HepG2 (cell line): ENCODE data around the gene CAVIN1. TPM values are rescaled to one million over a fixed set of nuclear protein-coding genes. Genes with fewer than 3 reads are reported as not detected.

Source experiments
- ARNTL ChIP-seq: sonication (generic); formaldehyde crosslinking; IDR thresholded peaks from 2 replicates; pipeline ENCODE4 v1.4.0; 2020; ENCODE audit warnings: mild to moderate bottlenecking, missing genetic modification reagents
- FOXC1 ChIP-seq: sonication (generic); formaldehyde crosslinking; IDR thresholded peaks from 2 replicates; pipeline ENCODE4 v1.8.0; 2022; ENCODE audit warnings: mild to moderate bottlenecking, missing genetic modification reagents, borderline replicate concordance
- KMT2A ChIP-seq: sonication (generic); formaldehyde crosslinking; IDR thresholded peaks from 2 replicates; pipeline ENCODE4 v1.4.0; 2020; ENCODE audit warnings: missing genetic modification reagents
- NFKB2 ChIP-seq: sonication (generic); formaldehyde crosslinking; IDR thresholded peaks from 2 replicates; pipeline ENCODE4 v1.4.0; 2020; ENCODE audit warnings: missing genetic modification reagents, borderline replicate concordance
- RBM22 ChIP-seq: fragments of 200-400 bp; formaldehyde crosslinking; optimal IDR thresholded peaks from 2 replicates; pipeline ENCODE3; 2017; ENCODE audit warnings: mild to moderate bottlenecking, low read length, moderate library complexity
- SAFB2 ChIP-seq: sonication (generic); formaldehyde crosslinking; IDR thresholded peaks from 2 replicates; pipeline ENCODE4 v1.5.1; 2020; ENCODE audit warnings: missing genetic modification reagents, low read depth, mild to moderate bottlenecking, borderline replicate concordance
- SALL1 ChIP-seq: sonication (generic); formaldehyde crosslinking; IDR thresholded peaks from 2 replicates; pipeline ENCODE4 v1.8.0; 2022; ENCODE audit warnings: mild to moderate bottlenecking, missing genetic modification reagents
- SATB2 ChIP-seq: sonication (generic); formaldehyde crosslinking; IDR thresholded peaks from 2 replicates; pipeline ENCODE4 v1.5.0; 2020; ENCODE audit warnings: missing genetic modification reagents
- SKI ChIP-seq: fragments of 450-650 bp; IDR thresholded peaks from one replicate; pipeline ENCODE4 v1.6.1; 2018; ENCODE audit warnings: mild to moderate bottlenecking; ENCODE audit not compliant: partially characterized antibody
- SRSF4 ChIP-seq: fragments of 200-400 bp; formaldehyde crosslinking; IDR thresholded peaks from one replicate; pipeline ENCODE4 v1.6.1; 2018; ENCODE audit warnings: mild to moderate bottlenecking, low read depth, low read length, moderate library complexity; ENCODE audit not compliant: poor library complexity, severe bottlenecking
- ZNF33A ChIP-seq: sonication (generic); formaldehyde crosslinking; IDR thresholded peaks from 2 replicates; pipeline ENCODE4 v1.5.1; 2020; ENCODE audit warnings: missing genetic modification reagents, mild to moderate bottlenecking, moderate library complexity, borderline replicate concordance
- ZNF549 ChIP-seq: sonication (generic); formaldehyde crosslinking; IDR thresholded peaks from 2 replicates; pipeline ENCODE4 v1.5.0; 2020; ENCODE audit warnings: missing genetic modification reagents
- ZNF569 ChIP-seq: sonication (generic); formaldehyde crosslinking; IDR thresholded peaks from 2 replicates; pipeline ENCODE4 v1.5.0; 2020; ENCODE audit warnings: mild to moderate bottlenecking, missing genetic modification reagents, moderate library complexity, borderline replicate concordance
- ZNF879 ChIP-seq: sonication (generic); formaldehyde crosslinking; IDR thresholded peaks from 2 replicates; pipeline ENCODE4 v1.8.1; 2023; ENCODE audit warnings: missing genetic modification reagents
- polyA plus RNA-seq, 8 experiments: library from polyadenylated mRNA; depleted of rRNA in 3 of 8; stranded (reverse) in 7 of 8; unstranded in 1 of 8; fragments of >200 nt; fragmentation: Illumina TruSeq in 4 of 8; extraction: Trizol in 4 of 8; gene quantifications; 2 replicates each; pipeline versions ENCODE4 v1.2.1 to v1.2.3, GENCODE V29; 2011 to 2016; ENCODE audit warnings: low read depth in 4 of 8, missing spikeins in 1 of 8, mixed read lengths in 1 of 8; ENCODE audit not compliant: insufficient read depth in 1 of 8
- total RNA-seq, 5 experiments: library from RNA; depleted of rRNA; stranded (reverse); fragments of >200 nt; fragmentation: Illumina TruSeq; extraction: Trizol; gene quantifications; 2 replicates each; pipeline ENCODE4 v1.2.3, GENCODE V29; 2016; ENCODE audit warnings: low read depth in 1 of 5
- TF ChIP-seq, protein P1 (sequence below), 2 experiments: IDR thresholded peaks; 2 replicates each; pipeline ENCODE4 v1.6.1; 2011 to 2012; ENCODE audit warnings: low read length in 2 of 2, borderline replicate concordance in 1 of 2, low read depth in 1 of 2, mild to moderate bottlenecking in 1 of 2, moderate library complexity in 1 of 2
- TF ChIP-seq, protein P2 (sequence below): IDR thresholded peaks from 2 replicates; pipeline ENCODE4 v1.6.1; 2016; ENCODE audit warnings: control low read depth
- TF ChIP-seq, protein P3 (sequence below): IDR thresholded peaks from 2 replicates; pipeline ENCODE4 v1.6.1; 2016; ENCODE audit warnings: mild to moderate bottlenecking

CAVIN1 gene
- total and polyA plus RNA-seq, 2 of the 13 experiments (the other 11 are each of a cell fraction or from before 2014, with no cell fraction given), result 15.9 to 25.5 TPM

DNA sequence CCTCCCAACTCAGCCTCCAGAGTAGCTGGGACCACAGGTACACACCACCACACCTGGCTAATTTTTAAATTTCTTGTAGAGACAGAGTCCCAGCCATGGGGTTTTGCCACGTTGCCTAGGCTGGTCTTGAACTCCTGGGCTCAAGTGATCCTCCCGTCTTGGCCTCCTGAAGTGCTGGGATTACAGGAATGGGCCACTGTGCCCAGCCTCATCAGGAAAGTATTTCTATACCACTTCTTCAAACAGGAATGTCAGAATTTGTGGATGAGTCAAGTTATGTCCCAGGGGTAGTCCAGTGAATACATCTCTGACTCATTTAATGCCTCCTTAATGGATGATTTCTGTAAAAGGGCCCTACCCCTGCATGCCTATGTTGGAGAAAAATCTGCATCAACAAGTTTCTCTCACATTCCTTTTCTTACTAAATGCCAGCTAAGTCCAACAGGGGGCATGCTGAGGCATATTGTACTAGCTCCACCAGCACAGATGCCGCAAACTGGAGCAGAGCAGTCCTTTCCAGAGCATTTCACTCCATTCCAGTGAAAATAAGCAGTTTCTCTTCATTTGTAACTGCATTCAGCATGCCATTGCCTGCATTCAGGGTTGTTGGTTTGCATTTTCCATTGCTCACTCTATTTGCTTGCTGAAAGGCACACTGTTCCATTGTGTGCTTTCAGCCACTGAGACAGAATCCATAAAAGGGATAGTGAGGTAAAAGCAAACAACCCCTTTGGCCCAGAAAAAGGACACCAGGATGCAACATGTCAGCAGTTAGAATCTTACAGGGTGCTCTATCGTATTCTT lies 5.3 kb upstream of the CAVIN1 start (continued):
- TF ChIP-seq, protein P1, sequence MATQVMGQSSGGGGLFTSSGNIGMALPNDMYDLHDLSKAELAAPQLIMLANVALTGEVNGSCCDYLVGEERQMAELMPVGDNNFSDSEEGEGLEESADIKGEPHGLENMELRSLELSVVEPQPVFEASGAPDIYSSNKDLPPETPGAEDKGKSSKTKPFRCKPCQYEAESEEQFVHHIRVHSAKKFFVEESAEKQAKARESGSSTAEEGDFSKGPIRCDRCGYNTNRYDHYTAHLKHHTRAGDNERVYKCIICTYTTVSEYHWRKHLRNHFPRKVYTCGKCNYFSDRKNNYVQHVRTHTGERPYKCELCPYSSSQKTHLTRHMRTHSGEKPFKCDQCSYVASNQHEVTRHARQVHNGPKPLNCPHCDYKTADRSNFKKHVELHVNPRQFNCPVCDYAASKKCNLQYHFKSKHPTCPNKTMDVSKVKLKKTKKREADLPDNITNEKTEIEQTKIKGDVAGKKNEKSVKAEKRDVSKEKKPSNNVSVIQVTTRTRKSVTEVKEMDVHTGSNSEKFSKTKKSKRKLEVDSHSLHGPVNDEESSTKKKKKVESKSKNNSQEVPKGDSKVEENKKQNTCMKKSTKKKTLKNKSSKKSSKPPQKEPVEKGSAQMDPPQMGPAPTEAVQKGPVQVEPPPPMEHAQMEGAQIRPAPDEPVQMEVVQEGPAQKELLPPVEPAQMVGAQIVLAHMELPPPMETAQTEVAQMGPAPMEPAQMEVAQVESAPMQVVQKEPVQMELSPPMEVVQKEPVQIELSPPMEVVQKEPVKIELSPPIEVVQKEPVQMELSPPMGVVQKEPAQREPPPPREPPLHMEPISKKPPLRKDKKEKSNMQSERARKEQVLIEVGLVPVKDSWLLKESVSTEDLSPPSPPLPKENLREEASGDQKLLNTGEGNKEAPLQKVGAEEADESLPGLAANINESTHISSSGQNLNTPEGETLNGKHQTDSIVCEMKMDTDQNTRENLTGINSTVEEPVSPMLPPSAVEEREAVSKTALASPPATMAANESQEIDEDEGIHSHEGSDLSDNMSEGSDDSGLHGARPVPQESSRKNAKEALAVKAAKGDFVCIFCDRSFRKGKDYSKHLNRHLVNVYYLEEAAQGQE (IDR thresholded peaks at IDR 0.05; ENCODE audit: borderline replicate concordance in 1 of 2, low read depth in 1 of 2, low read length in 2 of 2), result no peak
- TF ChIP-seq SALL1 (peak; percentile 57), SKI (peak; percentile 49), ARNTL (CRISPR knock-in tag) (no peak), ZNF549 (CRISPR knock-in tag) (no peak), ZNF569 (CRISPR knock-in tag) (no peak), SATB2 (CRISPR knock-in tag) (no peak), RBM22 (no peak), NFKB2 (CRISPR knock-in tag) (no peak), SRSF4 (no peak), SAFB2 (CRISPR knock-in tag) (no peak), FOXC1 (CRISPR knock-in tag) (no peak), ZNF33A (CRISPR knock-in tag) (no peak), ZNF879 (CRISPR knock-in tag) (no peak; the same call in 1 of the 2 replicates), KMT2A (CRISPR knock-in tag) (no peak)
- TF ChIP-seq, protein P2, sequence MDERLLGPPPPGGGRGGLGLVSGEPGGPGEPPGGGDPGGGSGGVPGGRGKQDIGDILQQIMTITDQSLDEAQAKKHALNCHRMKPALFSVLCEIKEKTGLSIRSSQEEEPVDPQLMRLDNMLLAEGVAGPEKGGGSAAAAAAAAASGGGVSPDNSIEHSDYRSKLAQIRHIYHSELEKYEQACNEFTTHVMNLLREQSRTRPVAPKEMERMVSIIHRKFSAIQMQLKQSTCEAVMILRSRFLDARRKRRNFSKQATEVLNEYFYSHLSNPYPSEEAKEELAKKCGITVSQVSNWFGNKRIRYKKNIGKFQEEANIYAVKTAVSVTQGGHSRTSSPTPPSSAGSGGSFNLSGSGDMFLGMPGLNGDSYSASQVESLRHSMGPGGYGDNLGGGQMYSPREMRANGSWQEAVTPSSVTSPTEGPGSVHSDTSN (CRISPR knock-in tag), result no peak
- TF ChIP-seq, protein P3, sequence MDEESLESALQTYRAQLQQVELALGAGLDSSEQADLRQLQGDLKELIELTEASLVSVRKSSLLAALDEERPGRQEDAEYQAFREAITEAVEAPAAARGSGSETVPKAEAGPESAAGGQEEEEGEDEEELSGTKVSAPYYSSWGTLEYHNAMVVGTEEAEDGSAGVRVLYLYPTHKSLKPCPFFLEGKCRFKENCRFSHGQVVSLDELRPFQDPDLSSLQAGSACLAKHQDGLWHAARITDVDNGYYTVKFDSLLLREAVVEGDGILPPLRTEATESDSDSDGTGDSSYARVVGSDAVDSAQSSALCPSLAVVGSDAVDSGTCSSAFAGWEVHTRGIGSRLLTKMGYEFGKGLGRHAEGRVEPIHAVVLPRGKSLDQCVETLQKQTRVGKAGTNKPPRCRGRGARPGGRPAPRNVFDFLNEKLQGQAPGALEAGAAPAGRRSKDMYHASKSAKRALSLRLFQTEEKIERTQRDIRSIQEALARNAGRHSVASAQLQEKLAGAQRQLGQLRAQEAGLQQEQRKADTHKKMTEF (CRISPR knock-in tag), result no peak; the same call in none of the 2 replicates
